Lung (tissue), 12 donors: ENCODE data around the gene ZNF687. TPM values are rescaled to one million over a fixed set of nuclear protein-coding genes. Genes with fewer than 3 reads are reported as not detected.

ENCODE experiments used
- ATAC-seq: fragments of 200-7000 bp; cut with Tn5 transposase; one replicate; pipeline ENCODE4 v1.9.1; 2020; ENCODE audit warnings: moderate number of reproducible peaks; ENCODE audit not compliant: insufficient read depth, low FRiP score
- DNase-seq, 3 donors: peaks; one replicate each; pipeline ENCODE4 v3.0.0-alpha.2; 2013 to 2017
- H3K27ac ChIP-seq, 2 donors: one replicate each; pipeline ENCODE4 v1.5.1; 2013; ENCODE audit warnings: mild to moderate bottlenecking in 2 of 2, moderate library complexity in 2 of 2, control low read depth in 1 of 2, inconsistent platforms in 1 of 2, low read depth in 1 of 2, low read length in 1 of 2
- H3K27me3 ChIP-seq, 3 donors: one replicate each; pipeline ENCODE4 v1.5.1; 2013; ENCODE audit warnings: low read length in 2 of 3; ENCODE audit not compliant: control insufficient read depth in 3 of 3, insufficient read depth in 3 of 3
- H3K36me3 ChIP-seq, 4 donors: one replicate each; pipeline ENCODE4 v1.5.1; 2013; ENCODE audit warnings: low read length in 4 of 4, mild to moderate bottlenecking in 1 of 4, moderate library complexity in 1 of 4; ENCODE audit not compliant: control insufficient read depth in 4 of 4, insufficient read depth in 4 of 4
- H3K4me1 ChIP-seq, 5 donors: one replicate each; pipeline ENCODE4 v1.5.1; 2013; ENCODE audit warnings: low read length in 5 of 5, mild to moderate bottlenecking in 2 of 5, moderate library complexity in 1 of 5; ENCODE audit not compliant: control insufficient read depth in 5 of 5, insufficient read depth in 5 of 5
- H3K4me3 ChIP-seq: one replicate; pipeline ENCODE4 v1.5.1; 2013; ENCODE audit warnings: mild to moderate bottlenecking, control low read depth, moderate library complexity
- H3K9ac ChIP-seq, 2 donors: one replicate each; pipeline ENCODE4 v1.5.1; 2013; ENCODE audit warnings: low read length in 2 of 2, control low read depth in 1 of 2; ENCODE audit not compliant: insufficient read depth in 1 of 2
- H3K9me3 ChIP-seq, 4 donors: one replicate each; pipeline ENCODE4 v1.5.1; 2013; ENCODE audit warnings: low read length in 3 of 4, mild to moderate bottlenecking in 1 of 4, moderate library complexity in 1 of 4; ENCODE audit not compliant: control insufficient read depth in 4 of 4, insufficient read depth in 3 of 4
- WGBS, 2 donors: extraction: QIAGEN DNeasy Blood & Tissue Kit; methylation state at CpG; one replicate each; pipeline ENCODE4 v1.1.7; 2013; 5-methylcytosine and 5-hydroxymethylcytosine counted together
- polyA plus RNA-seq, 2 donors: library from polyadenylated mRNA; stranded (reverse); fragments of 200-250 nt; gene quantifications; one replicate each; pipeline ENCODE4 v1.2.1, GENCODE V29; 2013
- total RNA-seq, 2 donors: library from RNA; depleted of rRNA in 1 of 2; stranded (reverse); fragments of >200 nt in 1 of 2; gene quantifications; one replicate each; pipeline ENCODE4 v1.2.1, GENCODE V29; 2014 to 2021
- TF ChIP-seq, protein P1 (sequence below): IDR thresholded peaks from 2 replicates; pipeline ENCODE4 v1.5.1; 2012; ENCODE audit warnings: mild to moderate bottlenecking; ENCODE audit errors: control extremely low read depth, extremely low read depth
- donor health status: control.
- donor health status: control.
- donor health status: Bipolar disorder and iron deficiency.
- donor health status: healthy.
- donor health status: DM: yes; HTN: yes; CAD: no.

ZNF687 gene
- total and polyA plus RNA-seq, 4 donors = 9.6 to 31.2 (median 13.8) TPM

- no peak overlapping the region for H3K27ac ChIP-seq
- no peaks in the 10 kb centered on the region for H3K4me1 ChIP-seq
- no peaks in the 10 kb centered on the region for H3K9me3 ChIP-seq
- DNase-seq = no peak
- no peak overlapping the region for H3K4me3 ChIP-seq
- peaks cover 31 to 61% (median 52%) of the 10 kb centered on the region in 4 donors for H3K36me3 ChIP-seq
- TF ChIP-seq, protein P1, sequence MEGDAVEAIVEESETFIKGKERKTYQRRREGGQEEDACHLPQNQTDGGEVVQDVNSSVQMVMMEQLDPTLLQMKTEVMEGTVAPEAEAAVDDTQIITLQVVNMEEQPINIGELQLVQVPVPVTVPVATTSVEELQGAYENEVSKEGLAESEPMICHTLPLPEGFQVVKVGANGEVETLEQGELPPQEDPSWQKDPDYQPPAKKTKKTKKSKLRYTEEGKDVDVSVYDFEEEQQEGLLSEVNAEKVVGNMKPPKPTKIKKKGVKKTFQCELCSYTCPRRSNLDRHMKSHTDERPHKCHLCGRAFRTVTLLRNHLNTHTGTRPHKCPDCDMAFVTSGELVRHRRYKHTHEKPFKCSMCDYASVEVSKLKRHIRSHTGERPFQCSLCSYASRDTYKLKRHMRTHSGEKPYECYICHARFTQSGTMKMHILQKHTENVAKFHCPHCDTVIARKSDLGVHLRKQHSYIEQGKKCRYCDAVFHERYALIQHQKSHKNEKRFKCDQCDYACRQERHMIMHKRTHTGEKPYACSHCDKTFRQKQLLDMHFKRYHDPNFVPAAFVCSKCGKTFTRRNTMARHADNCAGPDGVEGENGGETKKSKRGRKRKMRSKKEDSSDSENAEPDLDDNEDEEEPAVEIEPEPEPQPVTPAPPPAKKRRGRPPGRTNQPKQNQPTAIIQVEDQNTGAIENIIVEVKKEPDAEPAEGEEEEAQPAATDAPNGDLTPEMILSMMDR = no peak
- no peak for ATAC-seq
- H3K27me3 ChIP-seq = no peaks in the 10 kb centered on the region
- H3K9ac ChIP-seq = no peak overlapping the region
- 87 to 88% methylated on average over 5 of the region's 5 CpGs for WGBS, 2 donors
Measured at GRCh38 chr1:151243683-151244216, 38.3 kb upstream of the ZNF687 start.

DNA sequence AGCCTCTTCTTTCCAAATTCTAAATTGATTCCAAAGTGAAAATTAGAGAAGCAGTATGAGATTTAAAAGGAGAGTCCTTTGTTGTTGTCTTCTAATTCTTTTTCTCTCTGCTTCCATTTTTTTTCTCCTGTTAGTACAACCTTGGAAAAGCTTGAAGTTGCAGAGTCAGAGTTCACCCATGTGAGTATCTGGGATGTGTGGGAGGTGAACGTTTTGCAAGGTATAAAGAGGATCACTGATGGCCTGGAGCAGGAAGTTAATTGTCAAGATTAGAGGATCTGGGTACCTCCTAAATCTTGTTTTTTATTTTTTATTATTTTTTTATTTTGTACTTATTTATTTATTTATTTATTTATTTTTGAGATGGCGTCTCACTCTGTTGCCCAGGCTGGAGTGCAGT, 35.3 kb upstream of the ZNF687 start:
- TF ChIP-seq, protein P1 = no peak
- no peaks in the 10 kb centered on the region for H3K27me3 ChIP-seq
- H3K9ac ChIP-seq = no peak overlapping the region
- H3K4me3 ChIP-seq = no peak overlapping the region
- H3K27ac ChIP-seq = no peak overlapping the region
- H3K36me3 ChIP-seq = peaks cover 19 to 51% (median 42%) of the 10 kb centered on the region in 4 donors
- ATAC-seq (no peak), DNase-seq (no peak)
- no peaks in the 10 kb centered on the region for H3K9me3 ChIP-seq
- WGBS, 2 donors = 85 to 91% methylated on average over 2 of the region's 2 CpGs
- H3K4me1 ChIP-seq = no peaks in the 10 kb centered on the region

DNA sequence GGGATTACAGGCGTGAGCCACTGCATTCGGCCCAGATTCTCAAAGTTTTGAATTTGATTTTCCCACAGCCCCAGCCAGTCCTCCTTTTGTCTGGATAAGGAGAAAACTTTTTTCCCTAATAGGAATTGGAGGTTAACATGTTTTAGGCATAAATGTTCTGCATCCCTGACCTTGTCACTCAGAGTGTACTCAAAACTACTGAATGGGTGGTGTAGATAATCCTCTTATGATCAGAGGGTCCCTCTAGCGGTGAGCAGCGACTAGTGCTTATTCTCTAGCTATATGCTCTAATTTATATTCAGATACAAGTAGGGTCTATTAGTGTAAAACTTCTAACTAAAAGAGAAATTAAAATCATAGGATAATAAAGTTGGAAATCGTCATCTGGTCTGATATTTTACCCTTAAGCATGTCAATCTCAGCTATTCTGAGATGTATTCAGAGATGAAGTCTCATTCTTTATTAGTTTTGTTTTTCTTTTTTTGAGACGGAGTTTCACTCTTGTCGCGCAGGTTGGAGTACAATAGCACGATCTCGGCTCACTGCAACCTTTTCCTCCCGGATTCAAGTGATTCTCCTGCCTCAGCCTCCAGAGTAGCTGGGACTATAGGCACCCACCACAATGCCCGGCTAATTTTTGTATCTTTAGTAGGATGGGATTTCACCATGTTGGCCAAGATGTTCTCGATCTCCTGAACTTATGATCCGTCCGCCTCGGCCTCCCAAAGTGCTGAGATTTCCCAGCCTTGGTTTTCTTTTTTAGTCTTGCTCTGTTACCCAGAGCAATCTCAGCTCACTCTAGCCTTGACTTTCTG, 30.2 kb upstream of the ZNF687 start:
- ATAC-seq (no peak), DNase-seq (peak; percentile 58 to 81 (median 76))
- Histone ChIP-seq H3K4me1 (peaks cover 0 to 10% (median 8%) of the 10 kb centered on the region in 5 donors), H3K36me3 (peaks cover 0 to 19% (median 17%) of the 10 kb centered on the region in 4 donors), H3K9me3 (no peaks in the 10 kb centered on the region), H3K4me3 (no peak overlapping the region), H3K27ac (no peak overlapping the region), H3K9ac (no peak overlapping the region), H3K27me3 (no peaks in the 10 kb centered on the region)
- TF ChIP-seq, protein P1 = peak; percentile 74
- 66 to 71% methylated on average over 16 of the region's 16 CpGs for WGBS, 2 donors
